CD4-positive, alpha-beta T cell treated with Interferon alpha-2 for 1 hour (primary cell): ENCODE results near the gene PDZRN4.
"Not testable (repeated sequence)": the region's sequence is repeated elsewhere in the genome, so short reads cannot be mapped to it uniquely, and the experiment has no call there.

Experiments used
- DNase-seq, 2 donors: peaks; one replicate each; pipeline ENCODE4 v3.0.0-alpha.2; 2020 to 2022

Gene PDZRN4

GRCh38 chr12:41287500-41288141, 99.5 kb downstream of the PDZRN4 start:
- DNase-seq: no peak

- DNase-seq: no peak
Observed at GRCh38 chr12:41288142-41288811, 100.2 kb downstream of the PDZRN4 start.

- no peak for DNase-seq
Observed at GRCh38 chr12:41289501-41289900, 101.4 kb downstream of the PDZRN4 start.

- no peak for DNase-seq
Observed at GRCh38 chr12:41293011-41293410, 104.9 kb downstream of the PDZRN4 start.

- no peak for DNase-seq
Observed at GRCh38 chr12:41293461-41293860, 105.3 kb downstream of the PDZRN4 start.

GRCh38 chr12:41302979-41303403, 114.9 kb downstream of the PDZRN4 start:
- no peak for DNase-seq

GRCh38 chr12:41304526-41304925, 116.4 kb downstream of the PDZRN4 start:
- DNase-seq: no peak

- DNase-seq: no peak
Observed at GRCh38 chr12:41310367-41310766, 122.2 kb downstream of the PDZRN4 start.

- DNase-seq: no peak
Observed at GRCh38 chr12:41311883-41312282, 123.8 kb downstream of the PDZRN4 start.

- not testable (repeated sequence) for DNase-seq
Observed at GRCh38 chr12:41312451-41312850, 124.3 kb downstream of the PDZRN4 start.

- DNase-seq: no peak
Observed at GRCh38 chr12:41325336-41325735, 137.2 kb downstream of the PDZRN4 start.

- DNase-seq: no peak
Observed at GRCh38 chr12:41327096-41327895, 139.2 kb downstream of the PDZRN4 start.

GRCh38 chr12:41333974-41334373, 145.9 kb downstream of the PDZRN4 start:
- DNase-seq: no peak

- DNase-seq: no peak
Observed at GRCh38 chr12:41334390-41334789, 146.3 kb downstream of the PDZRN4 start.

- no peak for DNase-seq
Observed at GRCh38 chr12:41336041-41336549, 148.0 kb downstream of the PDZRN4 start.

GRCh38 chr12:41339784-41340183, 151.7 kb downstream of the PDZRN4 start:
- DNase-seq: no peak

- DNase-seq: no peak
Observed at GRCh38 chr12:41344776-41345470, 156.8 kb downstream of the PDZRN4 start.

- DNase-seq: no peak
Observed at GRCh38 chr12:41348198-41348597, 160.1 kb downstream of the PDZRN4 start.

- no peak for DNase-seq
Observed at GRCh38 chr12:41356181-41356580, 168.1 kb downstream of the PDZRN4 start.

GRCh38 chr12:41361738-41362137, 173.6 kb downstream of the PDZRN4 start:
- no peak for DNase-seq

GRCh38 chr12:41362510-41362909, 174.4 kb downstream of the PDZRN4 start:
- DNase-seq: no peak

GRCh38 chr12:41362931-41363330, 174.8 kb downstream of the PDZRN4 start:
- DNase-seq: no peak

GRCh38 chr12:41364211-41364610, 176.1 kb downstream of the PDZRN4 start:
- no peak for DNase-seq
